SU-DHL-6 (cell line): ENCODE measurements around the gene ARHGAP4.

ENCODE experiments used
- H2AFZ ChIP-seq: fragments of 200-600 bp; sonication (generic); 2 replicates; pipeline ENCODE4 v1.6.1; 2014; ENCODE audit warnings: low read depth, mild to moderate bottlenecking, moderate library complexity, mixed read lengths, antibody characterized with exemption, low read length; ENCODE audit not compliant: severe bottlenecking
- H3F3A ChIP-seq: fragments of 200-600 bp; shearing (Covaris generic); 2 replicates; pipeline ENCODE4 v1.6.0; 2016; ENCODE audit warnings: antibody characterized with exemption, mild to moderate bottlenecking; ENCODE audit not compliant: insufficient read depth
- H3K27ac ChIP-seq: fragments of 200-600 bp; sonication (generic); 2 replicates; pipeline ENCODE4 v1.5.1; 2016; ENCODE audit warnings: low read depth, mild to moderate bottlenecking, low read length, moderate library complexity, mixed read lengths
- H3K27me3 ChIP-seq: fragments of 200-600 bp; sonication (generic), shearing (Covaris generic); 2 replicates; pipeline ENCODE4 v1.6.0; 2014; ENCODE audit warnings: mild to moderate bottlenecking, low read length
- H3K36me3 ChIP-seq: fragments of 200-600 bp; sonication (generic); 2 replicates; pipeline ENCODE4 v1.6.1; 2014; ENCODE audit warnings: mild to moderate bottlenecking, low read length, mixed read lengths
- H3K4me2 ChIP-seq: fragments of 300-600, 200-600 bp; shearing (Covaris generic), sonication (generic); 2 replicates; pipeline ENCODE4 v1.6.0; 2014; ENCODE audit warnings: low read length, low read depth, mild to moderate bottlenecking; ENCODE audit not compliant: poor library complexity, severe bottlenecking
- H3K4me3 ChIP-seq: fragments of 200-600 bp; sonication (generic); 2 replicates; pipeline ENCODE4 v1.5.1; 2014; ENCODE audit warnings: antibody characterized with exemption, low read length, mild to moderate bottlenecking, mixed read lengths; ENCODE audit not compliant: insufficient read depth, poor library complexity, severe bottlenecking
- H3K79me2 ChIP-seq: fragments of 200-600 bp; sonication (generic); 2 replicates; pipeline ENCODE4 v1.6.1; 2014; ENCODE audit warnings: mild to moderate bottlenecking, low read length, moderate library complexity; ENCODE audit not compliant: insufficient read depth
- H3K9ac ChIP-seq: fragments of 200-600 bp; sonication (generic); 2 replicates; pipeline ENCODE4 v1.7.0; 2014; ENCODE audit warnings: mild to moderate bottlenecking, low read length
- H3K9me2 ChIP-seq: fragments of 200-600 bp; sonication (generic); replicated peaks from 2 replicates; pipeline ENCODE4 v1.6.1; 2014; ENCODE audit warnings: low read length; ENCODE audit not compliant: insufficient read depth
- H3K9me3 ChIP-seq: fragments of 200-600 bp; sonication (generic); 2 replicates; pipeline ENCODE4 v1.6.1; 2014; ENCODE audit warnings: low read length, mixed read lengths; ENCODE audit not compliant: insufficient read depth
- H4K20me1 ChIP-seq: fragments of 200-600 bp; sonication (generic); 2 replicates; pipeline ENCODE4 v1.6.1; 2014; ENCODE audit warnings: low read depth, mild to moderate bottlenecking, antibody characterized with exemption, low read length, moderate library complexity, mixed read lengths
- CTCF ChIP-seq: fragments of 200-600 bp; sonication (generic); IDR thresholded peaks from one replicate; pipeline ENCODE4 v1.5.1; 2017; ENCODE audit warnings: antibody characterized with exemption, mild to moderate bottlenecking, low read length, moderate library complexity; ENCODE audit not compliant: insufficient read depth, poor library complexity, severe bottlenecking
- EZH2phosphoT487 ChIP-seq: fragments of 200-600 bp; sonication (generic), shearing (Covaris generic); conservative IDR thresholded peaks from 2 replicates; pipeline ENCODE4 v1.6.1; 2018; ENCODE audit warnings: mild to moderate bottlenecking, antibody characterized with exemption, low read length, moderate library complexity, mixed read lengths

Gene ARHGAP4

GRCh38 chrX:153973127-153974002, 47.3 kb upstream of the ARHGAP4 start:
- Histone ChIP-seq H3K27ac (peak overlapping the region; percentile 99), H3K36me3 (0 out of 2 replicates have a peak, but pooled peaks cover 1% of the 10 kb centered on the region), H3K9me2 (no peaks in the 10 kb centered on the region), H3K79me2 (peaks cover 31% of the 10 kb centered on the region), H2AFZ (peak overlapping the region; percentile 9), H3K27me3 (no peaks in the 10 kb centered on the region), H3K4me2 (peak overlapping the region; percentile 64), H3K9me3 (no peaks in the 10 kb centered on the region), H3K9ac (peak overlapping the region; percentile 100), H3F3A (peaks cover 4% of the 10 kb centered on the region; the same call in 1 of the 2 replicates), H3K4me3 (peak overlapping the region; percentile 49), H4K20me1 (peaks cover 3% of the 10 kb centered on the region; the same call in 1 of the 2 replicates)
- no peak for TF ChIP-seq CTCF
- no peak for TF ChIP-seq EZH2phosphoT487

GRCh38 chrX:153972368-153973126, 46.5 kb upstream of the ARHGAP4 start, which contains the start of gene TMEM187:
TSS of gene TMEM187 (plus strand) at chrX:153972754. CDS start at chrX:153982063, 9,309 bp downstream.
- H3K9me2 ChIP-seq = no peaks in the 10 kb centered on the region
- H3F3A ChIP-seq = peaks cover 4% of the 10 kb centered on the region; the same call in 1 of the 2 replicates
- peak within 1 kb of the TSS; percentile 100 for H3K9ac ChIP-seq
- peak within 1 kb of the TSS; percentile 99 for H3K27ac ChIP-seq
- no peaks in the 10 kb centered on the region for H3K9me3 ChIP-seq
- peak within 1 kb of the TSS; percentile 96 for H3K4me2 ChIP-seq
- no peaks in the 10 kb centered on the region for H3K27me3 ChIP-seq
- H3K4me3 ChIP-seq = peak within 1 kb of the TSS; percentile 96
- H3K79me2 ChIP-seq = peaks cover 39% of the 10 kb centered on the region
- peak within 1 kb of the TSS; percentile 9 for H2AFZ ChIP-seq
- no peak for TF ChIP-seq CTCF
- H3K36me3 ChIP-seq = 0 out of 2 replicates have a peak, but pooled peaks cover 4% of the 10 kb centered on the region
- H4K20me1 ChIP-seq = peaks cover 9% of the 10 kb centered on the region; the same call in 1 of the 2 replicates

- TF ChIP-seq EZH2phosphoT487 (no peak), CTCF (no peak)
- Histone ChIP-seq H3K4me2 (peak within 1 kb of the TSS; percentile 96), H3K79me2 (peaks cover 48% of the 10 kb centered on the region), H3K27ac (peak within 1 kb of the TSS; percentile 99), H3K9me2 (no peaks in the 10 kb centered on the region), H3K9ac (peak within 1 kb of the TSS; percentile 100), H3K27me3 (no peaks in the 10 kb centered on the region), H3F3A (peaks cover 4% of the 10 kb centered on the region; the same call in 1 of the 2 replicates), H2AFZ (no peak within 1 kb of the TSS), H4K20me1 (peaks cover 12% of the 10 kb centered on the region), H3K9me3 (no peaks in the 10 kb centered on the region), H3K36me3 (0 out of 2 replicates have a peak, but pooled peaks cover 4% of the 10 kb centered on the region), H3K4me3 (peak within 1 kb of the TSS; percentile 96)
These were observed 45.6 kb upstream of the ARHGAP4 start, which contains the start of gene HCFC1 for GRCh38 chrX:153971450-153972367. TSS of gene HCFC1 (minus strand) at chrX:153971818. CDS start at chrX:153970840, 978 bp downstream.
